GM18505 (cell line): Measurements from ENCODE around the gene TMEM222.
A peak's percentile ranks its signal among the peaks of the same experiment; 100 is the strongest.

Source experiments
- ATAC-seq: cut with Tn5 transposase; IDR thresholded peaks from one replicate; pipeline ENCODE4 v1.9.1; 2021; ENCODE audit not compliant: unreplicated experiment
- POLR2A ChIP-seq: IDR thresholded peaks from 4 replicates; pipeline ENCODE4 v1.6.1; 2011; ENCODE audit warnings: borderline replicate concordance; ENCODE audit not compliant: insufficient read depth, insufficient read length; ENCODE audit errors: extremely low read depth

TMEM222 gene

DNA sequence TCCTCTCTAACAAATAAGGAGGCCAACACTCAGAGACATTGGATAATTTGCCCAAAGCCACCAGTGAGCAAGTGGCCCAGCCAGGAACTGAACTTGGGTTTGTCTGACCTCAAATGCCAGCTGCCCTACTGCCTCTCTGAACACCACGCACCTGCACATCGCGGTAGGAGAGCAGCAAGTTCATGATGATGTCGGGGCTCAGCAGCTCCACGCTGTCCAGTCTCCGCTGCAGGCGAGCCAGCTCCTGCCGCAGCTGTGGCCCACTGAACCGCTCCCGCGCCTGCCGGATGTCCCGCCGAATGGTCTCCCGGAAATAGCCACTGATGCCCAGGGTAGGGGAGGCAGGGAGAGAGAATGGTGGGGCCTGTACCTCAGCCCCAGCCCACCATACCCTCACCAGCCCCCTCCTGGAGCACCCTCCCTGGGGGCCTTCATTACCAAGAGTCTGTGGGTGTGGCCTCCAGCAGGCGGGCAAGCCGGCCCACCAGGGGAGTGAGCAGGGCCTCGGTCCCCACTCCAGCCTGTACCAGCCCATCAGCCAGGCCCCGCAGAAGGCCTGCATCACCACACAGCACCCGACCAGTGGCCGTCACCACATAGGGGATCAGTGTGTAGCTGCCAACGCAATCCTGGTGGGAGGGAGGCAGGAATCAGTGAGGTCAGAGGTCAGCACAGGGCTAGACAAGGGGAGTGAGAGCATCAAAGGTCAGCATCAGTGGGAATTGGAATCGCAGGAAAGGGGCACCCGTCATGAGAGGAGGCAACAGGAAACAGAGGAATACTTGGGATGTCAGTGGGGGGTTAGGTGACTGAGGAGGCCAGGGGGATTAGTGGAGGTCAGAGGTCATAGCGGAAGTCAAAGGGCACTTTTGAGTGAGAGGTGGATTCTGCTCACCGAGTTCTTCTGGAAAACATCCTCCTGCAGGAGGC lies 42.1 kb downstream of the TMEM222 start:
- TF ChIP-seq POLR2A = no peak
- ATAC-seq = no peak

GRCh38 chr1:27364696-27365371 lies 42.9 kb downstream of the TMEM222 start:
- no peak for ATAC-seq

GRCh38 chr1:27365372-27366112 lies 43.6 kb downstream of the TMEM222 start:
- no peak for ATAC-seq
- peak; percentile 26 for TF ChIP-seq POLR2A

More at GRCh38 chr1:27364696-27365371, 42.9 kb downstream of the TMEM222 start:
- no peak for TF ChIP-seq POLR2A

GRCh38 chr1:27366113-27366410 lies 44.1 kb downstream of the TMEM222 start:
- no peak for ATAC-seq
- no peak for TF ChIP-seq POLR2A

DNA sequence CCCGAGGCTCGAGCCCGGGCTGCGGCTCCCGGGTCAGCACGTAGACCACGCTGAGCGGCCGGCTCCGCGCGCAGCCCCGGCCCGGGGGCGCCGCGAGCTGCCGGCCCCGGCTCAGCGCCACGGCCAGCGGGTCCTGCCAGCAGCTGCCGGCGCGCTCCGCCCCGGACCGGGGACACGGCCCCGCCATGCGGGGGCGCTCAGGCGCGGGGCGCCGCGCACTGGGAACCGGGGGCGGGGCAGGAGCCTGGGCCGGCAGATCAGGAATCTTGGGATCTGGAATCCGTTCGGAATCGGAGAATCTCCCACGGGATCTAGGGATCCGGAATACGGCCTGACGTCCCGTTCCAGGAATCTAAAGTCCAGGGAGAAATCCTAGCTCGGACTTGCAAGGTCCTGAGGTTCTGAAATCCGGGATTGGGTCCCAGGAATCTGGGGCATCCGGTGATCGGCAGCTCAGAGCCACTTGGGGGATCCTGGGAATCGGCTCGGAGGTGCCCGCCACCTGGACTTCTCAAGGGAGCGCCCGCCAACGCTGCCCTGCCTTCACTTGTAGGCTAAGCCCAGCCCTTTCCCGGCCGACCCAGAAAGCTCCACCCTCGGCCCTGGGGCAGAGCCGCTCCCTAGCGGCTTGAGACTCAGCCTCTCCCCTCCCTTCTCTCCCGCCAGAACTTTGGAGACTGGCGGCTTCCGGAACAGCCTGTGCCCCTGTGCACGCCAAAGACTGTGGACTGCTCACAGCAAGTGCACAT lies 44.6 kb downstream of the TMEM222 start, which contains the start of gene MAP3K6:
TSS of gene MAP3K6 (minus strand) at position 551 of the 749 bp plus-strand sequence. CDS start at position 187, 364 bp downstream.
- TF ChIP-seq POLR2A = no peak
- ATAC-seq = no peak

DNA sequence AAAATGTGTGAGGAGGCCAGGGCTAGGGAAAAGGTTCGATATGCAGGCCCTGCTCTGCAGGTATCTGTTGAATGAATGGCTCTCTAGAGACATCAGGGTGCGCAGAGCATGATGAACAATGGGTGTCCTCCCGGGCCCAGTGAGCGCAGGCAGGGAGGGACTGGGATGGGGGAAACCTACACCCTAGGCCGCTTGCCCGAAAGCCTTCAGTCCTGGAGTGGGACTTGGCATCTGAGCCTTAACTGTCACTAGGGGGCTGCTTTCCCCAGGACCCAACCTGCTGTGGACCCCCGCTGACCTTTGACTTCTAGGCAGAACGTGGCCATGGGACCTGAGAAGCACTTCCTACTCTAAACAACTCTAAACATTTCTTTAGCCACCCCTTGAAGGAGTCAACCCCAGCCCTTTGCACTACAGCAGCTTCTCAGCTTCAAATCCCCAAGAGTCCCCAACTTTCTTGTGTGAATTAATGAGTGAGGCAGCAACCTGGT lies 45.2 kb downstream of the TMEM222 start:
- no peak for TF ChIP-seq POLR2A
- ATAC-seq = no peak

GRCh38 chr1:27368869-27369582 lies 47.1 kb downstream of the TMEM222 start:
- ATAC-seq = no peak
- TF ChIP-seq POLR2A = no peak

DNA sequence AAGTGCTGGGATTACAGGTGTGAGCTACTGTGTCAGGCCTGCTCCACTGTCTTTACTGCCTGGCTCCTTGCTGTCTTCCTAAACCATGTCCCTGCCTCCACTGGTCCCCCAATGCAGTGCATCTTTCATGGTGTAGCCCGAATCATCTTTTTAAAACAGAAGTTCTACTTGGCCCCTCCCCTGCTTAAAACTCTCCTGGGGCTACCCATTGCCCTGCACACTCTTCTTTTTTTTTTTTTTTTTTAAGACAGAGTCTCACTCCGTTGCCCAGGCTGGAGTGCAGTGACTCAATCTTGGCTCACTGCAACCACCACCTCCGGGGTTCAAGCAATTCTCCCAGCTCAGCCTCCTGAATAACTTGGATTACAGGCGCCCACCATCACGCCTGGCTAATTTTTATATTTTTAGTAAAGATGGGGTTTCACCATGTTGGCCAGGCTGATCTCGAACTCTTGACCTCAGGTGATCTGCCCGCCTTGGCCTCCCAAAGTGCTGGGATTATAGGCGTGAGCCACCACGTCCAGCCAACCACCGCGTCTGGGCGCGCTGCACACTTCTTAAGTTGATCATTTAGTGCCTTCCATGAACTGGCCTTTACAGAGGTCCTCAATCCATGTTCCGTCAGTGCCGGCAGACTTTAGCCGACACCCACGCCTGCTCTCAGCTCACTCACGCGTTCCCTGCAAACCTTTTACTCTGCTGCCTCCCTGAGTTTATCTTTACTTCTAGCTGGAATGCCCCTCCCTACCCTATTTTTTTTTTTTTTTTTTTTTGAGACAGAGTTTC lies 50.3 kb downstream of the TMEM222 start:
- no peak for TF ChIP-seq POLR2A
- no peak for ATAC-seq

DNA sequence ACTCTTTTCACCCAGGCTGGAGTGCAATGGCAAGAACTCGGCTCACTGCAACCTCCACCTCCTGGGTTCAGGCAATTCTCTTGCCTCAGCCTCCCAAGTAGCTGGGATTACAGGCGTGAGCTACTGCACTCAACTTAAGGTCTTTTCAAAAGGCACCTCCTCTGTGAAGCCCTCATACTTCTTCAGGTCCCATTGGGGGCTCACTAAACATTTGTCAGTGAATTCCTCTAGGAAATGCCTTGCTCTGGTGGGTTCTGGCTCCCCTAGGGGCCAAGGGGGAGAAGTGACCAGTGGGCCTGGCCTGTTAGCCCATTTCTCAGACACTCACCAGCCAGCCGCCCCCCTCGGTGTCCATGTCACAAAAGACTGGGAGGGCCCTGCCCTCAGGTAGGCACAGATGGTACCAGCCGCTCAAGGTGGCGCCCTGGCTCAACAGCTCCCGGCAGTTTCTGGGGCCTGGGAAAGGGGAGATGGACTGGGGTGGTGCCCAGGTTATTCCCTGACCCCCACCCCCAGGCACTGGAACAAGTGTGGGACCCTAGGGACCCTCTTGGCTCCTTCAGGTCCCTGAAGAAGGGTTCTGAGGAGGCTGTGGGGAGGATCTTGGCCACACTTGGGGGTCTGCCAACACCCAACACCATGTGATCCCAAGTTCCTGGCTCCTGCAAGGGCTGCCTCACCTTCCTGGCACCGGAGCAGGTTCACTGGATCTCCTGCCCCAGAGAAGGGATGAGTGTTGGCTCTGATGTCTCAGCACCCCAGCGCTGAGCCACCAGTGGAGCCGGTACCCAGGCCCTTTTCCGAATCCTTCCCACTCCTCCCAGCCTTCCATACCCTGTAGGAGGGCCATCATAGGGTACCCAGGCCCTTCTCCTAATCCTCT lies 51.1 kb downstream of the TMEM222 start:
- ATAC-seq = no peak

DNA sequence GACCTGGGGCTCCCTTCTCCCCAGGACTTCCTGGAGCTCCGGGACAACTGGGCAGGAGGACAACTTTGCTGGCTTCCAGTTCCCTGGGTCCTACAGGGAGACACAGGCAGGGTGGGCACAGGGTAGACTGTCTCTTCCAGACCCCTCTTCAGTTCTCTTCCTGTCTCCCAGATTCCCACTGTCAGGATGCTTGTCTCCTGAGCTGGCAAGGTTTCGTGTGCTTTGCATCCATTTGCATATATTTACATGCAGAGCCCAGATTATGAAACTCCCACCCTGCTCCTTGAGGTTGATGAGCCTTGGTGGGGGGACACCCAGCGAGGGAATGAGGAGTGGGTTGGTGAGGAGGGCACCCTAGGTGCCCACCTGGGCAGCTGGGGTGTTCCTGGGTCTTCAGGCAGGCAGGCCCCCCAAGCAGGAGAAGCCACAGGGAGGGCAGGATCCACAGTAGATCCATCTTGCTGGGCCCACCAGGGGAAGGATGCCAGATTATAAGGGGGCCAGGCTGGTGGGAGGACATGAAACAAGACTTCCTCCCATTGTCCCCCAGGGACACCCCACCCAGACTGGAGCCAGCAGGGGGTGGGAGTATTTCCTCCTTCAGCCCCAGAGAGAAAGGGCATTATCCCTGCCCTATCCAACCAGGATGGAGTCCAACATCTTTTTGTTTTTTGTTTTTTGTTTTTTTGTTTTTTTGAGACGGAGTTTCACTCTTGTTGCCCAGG lies 52.6 kb downstream of the TMEM222 start, which contains the start of gene FCN3:
TSS of gene FCN3 (minus strand) at position 463 of the 725 bp plus-strand sequence. CDS start at position 457, 6 bp downstream.
- ATAC-seq = no peak
- TF ChIP-seq POLR2A = no peak

More for the DNA sequence above, 51.1 kb downstream of the TMEM222 start:
- TF ChIP-seq POLR2A = no peak

- no peak for TF ChIP-seq POLR2A
- ATAC-seq = no peak
Measured at GRCh38 chr1:27377760-27378495, 56.0 kb downstream of the TMEM222 start.
